DOHH2 (cell line): ENCODE results near the gene JAK3.

Source experiments
- EZH2phosphoT487 ChIP-seq: fragments of 200-600 bp; sonication (generic); IDR thresholded peaks from 2 replicates; pipeline ENCODE4 v1.6.1; 2017; ENCODE audit warnings: borderline replicate concordance, mild to moderate bottlenecking, antibody characterized with exemption, low read length, moderate library complexity, mixed read lengths
- TF ChIP-seq, protein P1 (sequence below): fragments of 200-600 bp; sonication (generic); IDR thresholded peaks from one replicate; pipeline ENCODE4 v1.5.1; 2014; ENCODE audit warnings: antibody characterized with exemption, mild to moderate bottlenecking, low read depth, low read length; ENCODE audit not compliant: poor library complexity, severe bottlenecking

GRCh38 chr19:17790059-17790780, 57.6 kb downstream of the JAK3 start:
- TF ChIP-seq, protein P1, sequence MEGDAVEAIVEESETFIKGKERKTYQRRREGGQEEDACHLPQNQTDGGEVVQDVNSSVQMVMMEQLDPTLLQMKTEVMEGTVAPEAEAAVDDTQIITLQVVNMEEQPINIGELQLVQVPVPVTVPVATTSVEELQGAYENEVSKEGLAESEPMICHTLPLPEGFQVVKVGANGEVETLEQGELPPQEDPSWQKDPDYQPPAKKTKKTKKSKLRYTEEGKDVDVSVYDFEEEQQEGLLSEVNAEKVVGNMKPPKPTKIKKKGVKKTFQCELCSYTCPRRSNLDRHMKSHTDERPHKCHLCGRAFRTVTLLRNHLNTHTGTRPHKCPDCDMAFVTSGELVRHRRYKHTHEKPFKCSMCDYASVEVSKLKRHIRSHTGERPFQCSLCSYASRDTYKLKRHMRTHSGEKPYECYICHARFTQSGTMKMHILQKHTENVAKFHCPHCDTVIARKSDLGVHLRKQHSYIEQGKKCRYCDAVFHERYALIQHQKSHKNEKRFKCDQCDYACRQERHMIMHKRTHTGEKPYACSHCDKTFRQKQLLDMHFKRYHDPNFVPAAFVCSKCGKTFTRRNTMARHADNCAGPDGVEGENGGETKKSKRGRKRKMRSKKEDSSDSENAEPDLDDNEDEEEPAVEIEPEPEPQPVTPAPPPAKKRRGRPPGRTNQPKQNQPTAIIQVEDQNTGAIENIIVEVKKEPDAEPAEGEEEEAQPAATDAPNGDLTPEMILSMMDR = no peak
- no peak for TF ChIP-seq EZH2phosphoT487
